ENCODE results near the gene YIPF2.
"Not testable (repeated sequence)": the region's sequence is repeated elsewhere in the genome, so short reads cannot be mapped to it uniquely, and the experiment has no call there.

Gene YIPF2

DNA sequence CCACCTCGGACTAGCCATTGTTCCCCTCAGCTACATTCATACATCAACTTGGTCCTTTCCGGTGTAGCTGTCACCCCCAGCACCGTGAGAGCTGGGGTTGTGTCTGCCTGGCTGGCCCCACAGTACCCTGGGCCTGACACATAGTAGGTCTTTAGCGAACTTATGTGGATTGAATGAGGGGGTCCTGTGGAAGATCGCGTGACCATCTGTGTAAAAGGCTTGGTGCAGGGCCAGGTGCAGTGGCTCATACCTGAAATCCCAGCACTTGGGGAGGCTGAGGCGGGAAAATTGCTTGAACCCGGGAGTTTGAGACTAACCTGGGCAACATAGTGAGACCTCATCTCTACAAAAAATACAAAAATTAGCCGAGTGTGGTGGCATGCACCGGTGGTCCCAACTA, 34.4 kb upstream of the YIPF2 start:
- no peak for DNase-seq
- Histone ChIP-seq H3K4me3 (ENCODE audit: low read length) (peak overlapping the region; percentile 19; the same call in 1 of the 2 replicates), H3K9ac (ENCODE audit: low read length) (peak overlapping the region; percentile 18; the same call in 1 of the 2 replicates)

DNA sequence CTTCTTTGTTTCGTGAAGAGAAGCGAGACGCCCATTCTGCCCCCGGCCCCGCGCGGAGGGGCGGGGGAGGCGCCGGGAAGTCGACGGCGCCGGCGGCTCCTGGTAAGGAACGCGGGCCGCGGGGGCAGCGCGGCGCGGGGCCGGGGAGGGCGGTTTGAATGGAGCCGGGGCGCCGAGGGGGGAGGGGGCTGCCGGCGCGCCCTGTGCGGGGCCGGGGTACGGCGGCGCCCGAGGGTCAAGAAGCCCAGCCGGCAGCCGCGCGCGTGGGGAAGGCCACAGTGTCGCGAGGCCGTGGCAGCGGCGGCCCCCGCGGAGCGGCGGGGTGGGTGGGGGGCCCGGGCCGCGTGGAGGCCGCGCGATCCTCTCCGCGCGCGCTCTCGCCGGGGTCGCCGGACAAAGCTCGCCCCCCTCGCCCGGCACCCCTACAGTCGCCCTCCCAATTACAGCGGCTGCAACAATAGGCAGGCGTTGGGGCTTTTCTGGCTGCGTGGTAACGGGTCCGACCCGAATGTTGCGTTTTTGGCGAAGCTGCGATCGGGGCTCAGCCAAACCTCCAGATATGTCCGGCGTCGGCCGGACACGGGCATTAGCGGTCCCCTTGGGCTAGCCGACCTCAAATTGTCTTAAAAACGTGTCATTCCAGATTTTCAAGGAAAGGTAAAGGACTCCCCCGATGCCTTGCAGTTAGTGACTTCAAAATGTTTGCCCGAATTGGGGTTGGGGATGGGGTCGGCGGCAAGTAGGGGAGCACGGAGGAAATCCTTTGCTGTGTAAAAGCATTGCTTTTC, 32.8 kb upstream of the YIPF2 start:
- TF ChIP-seq CTCF (IDR thresholded peaks at IDR 0.05; ENCODE audit: low read length), result no peak
- no peak for TF ChIP-seq EZH2phosphoT487 (IDR thresholded peaks at IDR 0.05; ENCODE audit: low read length)
- TF ChIP-seq EZH2 (optimal IDR thresholded peaks at IDR 0.05; ENCODE audit: low read depth, low read length), result no peak
- Histone ChIP-seq H3K9me2 (replicated peaks; ENCODE audit: insufficient read depth, low read length) (no peaks in the 10 kb centered on the region), H2AFZ (ENCODE audit: low read length) (0 out of 2 replicates have a peak overlapping the region, but pooled peaks have one; percentile 20), H3K4me3 (ENCODE audit: low read length) (peak overlapping the region; percentile 83), H3K27me3 (replicated peaks; ENCODE audit: insufficient read depth, low read length) (no peaks in the 10 kb centered on the region), H3K79me2 (ENCODE audit: low read length) (peaks cover 56% of the 10 kb centered on the region), H3K9ac (ENCODE audit: low read length) (peak overlapping the region; percentile 73), H3K36me3 (replicated peaks; ENCODE audit: insufficient read depth, low read length) (no peaks in the 10 kb centered on the region), H3K4me2 (ENCODE audit: low read depth, low read length) (peak overlapping the region; percentile 72), H3K9me3 (replicated peaks; ENCODE audit: insufficient read depth, low read length) (no peaks in the 10 kb centered on the region), H3K4me1 (ENCODE audit: low read length) (peaks cover 19% of the 10 kb centered on the region), H3F3A (ENCODE audit: insufficient read depth, low read length) (peaks cover 24% of the 10 kb centered on the region), H3K27ac (ENCODE audit: low read length) (peak overlapping the region; percentile 28; the same call in 1 of the 2 replicates), H4K20me1 (ENCODE audit: insufficient read depth, low read length) (0 out of 2 replicates have a peak, but pooled peaks cover 4% of the 10 kb centered on the region)
- DNase-seq, result peak; percentile 32

More for the DNA sequence above, 34.4 kb upstream of the YIPF2 start:
- Histone ChIP-seq H3K27me3 (replicated peaks; ENCODE audit: insufficient read depth, low read length) (no peaks in the 10 kb centered on the region), H4K20me1 (ENCODE audit: insufficient read depth, low read length) (0 out of 2 replicates have a peak, but pooled peaks cover 4% of the 10 kb centered on the region), H3K9me3 (replicated peaks; ENCODE audit: insufficient read depth, low read length) (no peaks in the 10 kb centered on the region), H3K36me3 (replicated peaks; ENCODE audit: insufficient read depth, low read length) (no peaks in the 10 kb centered on the region), H2AFZ (ENCODE audit: low read length) (no peak overlapping the region), H3K79me2 (ENCODE audit: low read length) (peaks cover 70% of the 10 kb centered on the region), H3F3A (ENCODE audit: insufficient read depth, low read length) (peaks cover 24% of the 10 kb centered on the region), H3K4me1 (ENCODE audit: low read length) (peaks cover 19% of the 10 kb centered on the region), H3K9me2 (replicated peaks; ENCODE audit: insufficient read depth, low read length) (no peaks in the 10 kb centered on the region), H3K4me2 (ENCODE audit: low read depth, low read length) (peak overlapping the region; percentile 72), H3K27ac (ENCODE audit: low read length) (peak overlapping the region; percentile 77)
- no peak for TF ChIP-seq EZH2 (optimal IDR thresholded peaks at IDR 0.05; ENCODE audit: low read depth, low read length)
- no peak for TF ChIP-seq CTCF (IDR thresholded peaks at IDR 0.05; ENCODE audit: low read length)
- no peak for TF ChIP-seq EZH2phosphoT487 (IDR thresholded peaks at IDR 0.05; ENCODE audit: low read length)

- no peaks in the 10 kb centered on the region for H3K9me2 ChIP-seq (replicated peaks; ENCODE audit: insufficient read depth, low read length)
- H3K27me3 ChIP-seq (replicated peaks; ENCODE audit: insufficient read depth, low read length), result no peaks in the 10 kb centered on the region
- H3K79me2 ChIP-seq (ENCODE audit: low read length), result peaks cover 48% of the 10 kb centered on the region
- TF ChIP-seq EZH2phosphoT487 (IDR thresholded peaks at IDR 0.05; ENCODE audit: low read length), result no peak
- TF ChIP-seq CTCF (IDR thresholded peaks at IDR 0.05; ENCODE audit: low read length), result no peak
- no peak for TF ChIP-seq EZH2 (optimal IDR thresholded peaks at IDR 0.05; ENCODE audit: low read depth, low read length)
- H3K9me3 ChIP-seq (replicated peaks; ENCODE audit: insufficient read depth, low read length), result no peaks in the 10 kb centered on the region
- peak; percentile 98 for DNase-seq
- peak within 1 kb of the TSS; percentile 84 for H3K9ac ChIP-seq (ENCODE audit: low read length)
- no peaks in the 10 kb centered on the region for H3K36me3 ChIP-seq (replicated peaks; ENCODE audit: insufficient read depth, low read length)
- H3K4me3 ChIP-seq (ENCODE audit: low read length), result peak within 1 kb of the TSS; percentile 86
- peak within 1 kb of the TSS; percentile 71 for H2AFZ ChIP-seq (ENCODE audit: low read length)
- H3K27ac ChIP-seq (ENCODE audit: low read length), result peak within 1 kb of the TSS; percentile 28; the same call in 1 of the 2 replicates
- H3K4me1 ChIP-seq (ENCODE audit: low read length), result peaks cover 19% of the 10 kb centered on the region
- peaks cover 24% of the 10 kb centered on the region for H3F3A ChIP-seq (ENCODE audit: insufficient read depth, low read length)
- 0 out of 2 replicates have a peak, but pooled peaks cover 2% of the 10 kb centered on the region for H4K20me1 ChIP-seq (ENCODE audit: insufficient read depth, low read length)
- peak within 1 kb of the TSS; percentile 72 for H3K4me2 ChIP-seq (ENCODE audit: low read depth, low read length)
Measured at GRCh38 chr19:10960314-10961072, 32.1 kb upstream of the YIPF2 start, which contains the start of gene SMARCA4. Gene SMARCA4, plus strand, starts transcription at chr19:10961030. Its CDS starts 23,122 bp downstream, at chr19:10984152.

- H3K4me1 ChIP-seq (ENCODE audit: low read length), result peaks cover 19% of the 10 kb centered on the region
- not testable (repeated sequence) for H2AFZ ChIP-seq (ENCODE audit: low read length); H3K9ac ChIP-seq (ENCODE audit: low read length); H3K27ac ChIP-seq (ENCODE audit: low read length); H3K36me3 ChIP-seq (replicated peaks; ENCODE audit: insufficient read depth, low read length); DNase-seq; H3K9me2 ChIP-seq (replicated peaks; ENCODE audit: insufficient read depth, low read length); H3K9me3 ChIP-seq (replicated peaks; ENCODE audit: insufficient read depth, low read length); H4K20me1 ChIP-seq (ENCODE audit: insufficient read depth, low read length); H3K27me3 ChIP-seq (replicated peaks; ENCODE audit: insufficient read depth, low read length)
- H3K79me2 ChIP-seq (ENCODE audit: low read length), result peaks cover 37% of the 10 kb centered on the region
- peak overlapping the region; percentile 86; the same call in 1 of the 2 replicates for H3K4me3 ChIP-seq (ENCODE audit: low read length)
- peak overlapping the region; percentile 60; the same call in 1 of the 2 replicates for H3K4me2 ChIP-seq (ENCODE audit: low read depth, low read length)
- H3F3A ChIP-seq (ENCODE audit: insufficient read depth, low read length), result peaks cover 24% of the 10 kb centered on the region
Measured at GRCh38 chr19:10959277-10959968, 31.0 kb upstream of the YIPF2 start.
